GM19455 (cell line): ENCODE results near the gene FLYWCH1.

Experiments used
- ATAC-seq: cut with Tn5 transposase; IDR thresholded peaks from one replicate; pipeline ENCODE4 v1.9.1; 2021; ENCODE audit not compliant: unreplicated experiment

FLYWCH1 gene

DNA sequence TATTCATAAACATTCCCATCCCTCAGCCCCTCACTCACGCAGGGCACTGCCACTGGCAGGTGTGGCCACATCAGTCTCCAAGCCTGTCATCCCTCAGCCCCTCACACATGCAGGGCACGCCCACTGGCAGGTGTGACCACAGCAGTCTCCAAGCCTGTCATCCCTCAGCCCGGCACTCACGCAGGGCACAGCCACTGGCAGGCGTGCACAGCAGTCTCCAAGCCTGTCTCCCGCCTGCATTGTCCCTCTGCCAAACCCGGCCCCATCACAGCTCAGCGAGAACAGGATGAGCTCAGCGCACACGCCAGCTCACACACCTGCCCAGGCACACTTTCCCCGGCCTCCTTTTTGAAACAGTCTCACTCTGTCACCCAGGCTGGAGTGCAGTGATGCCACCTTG is 40.9 kb downstream of the FLYWCH1 start:
- no peak for ATAC-seq

DNA sequence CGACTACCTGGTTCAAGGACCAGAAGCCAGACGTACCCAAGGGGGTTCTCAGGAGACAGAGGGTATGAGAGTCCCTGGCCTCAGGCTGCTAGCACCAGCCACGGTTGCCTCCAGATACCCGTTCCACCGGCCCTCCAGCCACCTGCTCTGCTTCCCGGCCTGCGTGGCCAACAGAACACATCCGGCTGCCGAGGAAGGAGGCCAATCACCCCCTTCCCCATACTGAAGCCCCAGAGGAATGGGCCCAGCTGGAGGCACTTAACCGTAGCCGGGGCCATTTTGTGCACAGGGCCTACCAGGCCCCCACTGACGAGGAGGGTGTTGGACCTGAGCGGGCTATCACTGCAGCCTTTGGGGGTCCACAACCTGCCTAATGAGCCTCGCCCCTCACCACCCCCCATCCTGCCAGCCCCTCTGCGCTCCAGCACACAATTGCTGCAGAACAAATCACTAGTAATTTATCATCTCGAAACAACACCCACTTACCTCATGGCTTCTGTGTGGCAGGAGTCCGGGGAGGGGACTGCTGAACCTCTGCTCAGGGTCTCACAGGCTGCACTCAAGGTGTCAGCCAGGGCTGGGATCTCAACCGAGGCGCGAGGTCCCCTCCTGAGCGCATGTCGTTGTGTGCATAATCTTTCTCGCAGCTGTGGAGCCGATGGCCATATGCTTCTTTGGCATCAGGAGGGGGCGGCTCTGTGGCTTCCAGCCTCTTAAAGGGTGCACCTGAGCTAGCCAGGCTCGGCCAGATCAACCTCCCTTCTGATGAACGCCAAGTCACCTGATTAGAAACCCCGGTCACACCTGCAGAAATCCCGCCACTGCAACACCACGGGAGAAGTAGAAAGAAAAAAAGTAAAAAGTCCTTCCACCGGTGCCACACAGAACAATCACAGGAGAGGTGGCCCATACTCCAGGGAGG is 42.2 kb downstream of the FLYWCH1 start:
- ATAC-seq: no peak

- no peak for ATAC-seq
Observed at GRCh38 chr16:2954656-2955381, 43.1 kb downstream of the FLYWCH1 start.

DNA sequence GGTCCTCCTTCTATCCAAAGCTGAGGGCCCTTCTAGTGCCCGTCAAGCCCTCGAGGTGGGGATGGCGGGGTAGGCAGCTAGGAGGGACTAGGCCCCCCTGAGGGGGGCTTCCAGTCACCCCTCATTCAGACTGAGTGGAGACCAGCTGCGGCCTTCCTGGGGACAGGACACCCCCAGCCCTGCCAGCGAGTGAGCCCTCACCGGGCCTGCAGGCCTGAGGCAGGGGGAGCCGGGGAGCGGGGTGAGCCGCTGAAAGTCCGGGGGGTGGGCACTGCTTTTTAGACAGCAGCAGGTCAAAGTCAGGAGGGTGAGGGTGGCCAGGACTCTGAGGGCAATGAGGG is 43.7 kb downstream of the FLYWCH1 start:
- no peak for ATAC-seq

GRCh38 chr16:2955779-2956578 is 44.2 kb downstream of the FLYWCH1 start:
- no peak for ATAC-seq

- no peak for ATAC-seq
Observed at GRCh38 chr16:2956579-2956956, 44.8 kb downstream of the FLYWCH1 start.

GRCh38 chr16:2959206-2959605 is 47.5 kb downstream of the FLYWCH1 start:
- ATAC-seq: no peak

- ATAC-seq: no peak
Observed at GRCh38 chr16:2960183-2961010, 48.7 kb downstream of the FLYWCH1 start.

GRCh38 chr16:2962334-2963073 is 50.8 kb downstream of the FLYWCH1 start:
- no peak for ATAC-seq

DNA sequence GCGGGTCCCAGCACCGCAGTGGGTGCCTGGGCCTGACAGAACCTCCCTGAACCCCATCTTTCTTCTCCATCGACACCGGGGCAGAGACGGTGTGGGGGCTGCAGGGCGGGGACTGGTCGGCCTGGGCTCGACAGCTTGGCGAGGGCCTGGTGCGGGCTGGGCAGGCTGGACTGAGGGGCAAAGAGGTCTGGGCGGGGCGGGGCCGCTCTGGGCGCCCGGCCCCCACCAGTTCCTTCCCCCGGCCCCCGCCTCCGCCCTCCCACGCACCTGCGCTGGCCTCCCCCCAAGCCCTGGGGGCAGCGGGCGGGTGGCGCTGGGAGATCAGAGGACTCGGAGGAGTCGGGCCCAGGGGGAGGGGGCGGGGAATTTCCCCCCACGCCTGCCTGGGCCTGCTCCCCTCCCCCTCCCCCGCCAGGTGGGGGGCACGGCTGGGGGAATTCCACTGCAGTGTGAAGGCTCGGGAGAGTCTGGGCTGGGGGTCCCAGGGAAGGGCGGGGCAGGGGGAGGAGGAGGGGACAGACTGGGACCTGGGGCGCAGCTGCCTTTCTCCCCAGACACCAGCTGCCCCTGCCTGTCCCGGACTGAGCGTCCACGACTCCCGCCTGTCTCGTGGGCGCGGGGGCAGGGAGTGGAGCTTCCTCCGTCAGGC is 51.5 kb downstream of the FLYWCH1 start:
- no peak for ATAC-seq

- ATAC-seq: no peak
Observed at GRCh38 chr16:2963723-2964474, 52.2 kb downstream of the FLYWCH1 start, which contains the start of gene KREMEN2. KREMEN2 (plus strand) TSS chr16:2964275; CDS start chr16:2964521, 246 bp downstream.

GRCh38 chr16:2964475-2965336 is 53.0 kb downstream of the FLYWCH1 start:
- no peak for ATAC-seq

GRCh38 chr16:2966043-2966807 is 54.5 kb downstream of the FLYWCH1 start:
- ATAC-seq: no peak

GRCh38 chr16:2966808-2967191 is 55.1 kb downstream of the FLYWCH1 start:
- ATAC-seq: no peak

GRCh38 chr16:2967211-2967631 is 55.5 kb downstream of the FLYWCH1 start:
- ATAC-seq: no peak

- ATAC-seq: no peak
Observed at GRCh38 chr16:2967721-2968161, 56.0 kb downstream of the FLYWCH1 start.

GRCh38 chr16:2968368-2968737 is 56.6 kb downstream of the FLYWCH1 start:
- no peak for ATAC-seq
